Hippocampal formation (tissue), 2 donors: ENCODE measurements around the gene SALL2.

Source experiments
- DNase-seq, 2 donors: peaks; one replicate each; lab custom pipeline; 2025; lab: John Stamatoyannopoulos, UW

Gene SALL2

GRCh38 chr14:21527318-21527679 is 1.2 kb upstream of the SALL2 start:
- no peak for DNase-seq

DNA sequence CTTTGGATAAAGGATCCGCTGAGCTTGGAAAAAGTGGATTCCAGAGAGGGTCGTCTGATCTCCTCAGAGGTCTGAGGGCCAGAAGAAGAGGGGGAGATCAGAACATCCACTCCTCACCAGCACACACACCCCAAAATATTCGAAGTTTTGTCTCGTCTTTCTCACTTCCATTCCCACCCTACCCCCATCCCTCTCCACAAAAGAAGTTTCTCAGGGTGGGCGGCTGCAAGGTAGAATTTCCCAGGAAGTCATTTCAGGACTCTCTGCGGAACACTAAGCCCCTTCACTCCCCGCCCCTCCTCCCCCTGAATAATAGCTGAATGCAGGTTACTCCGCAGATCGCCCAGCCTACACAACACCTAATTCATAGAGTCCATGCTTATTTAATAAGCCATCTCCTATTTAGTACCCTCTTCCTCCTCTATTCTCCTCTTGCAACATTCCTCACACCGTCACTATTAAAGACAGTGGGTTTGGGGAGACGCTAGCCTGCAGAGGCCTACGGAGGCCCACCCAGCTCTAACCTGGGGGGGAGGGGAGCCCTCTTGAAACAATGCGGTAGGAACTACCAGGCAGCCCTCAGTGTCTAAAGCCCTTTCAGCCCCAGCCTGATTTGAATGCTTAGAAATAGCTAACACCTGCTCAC is 649 bp upstream of the SALL2 start:
- DNase-seq: no peak

DNA sequence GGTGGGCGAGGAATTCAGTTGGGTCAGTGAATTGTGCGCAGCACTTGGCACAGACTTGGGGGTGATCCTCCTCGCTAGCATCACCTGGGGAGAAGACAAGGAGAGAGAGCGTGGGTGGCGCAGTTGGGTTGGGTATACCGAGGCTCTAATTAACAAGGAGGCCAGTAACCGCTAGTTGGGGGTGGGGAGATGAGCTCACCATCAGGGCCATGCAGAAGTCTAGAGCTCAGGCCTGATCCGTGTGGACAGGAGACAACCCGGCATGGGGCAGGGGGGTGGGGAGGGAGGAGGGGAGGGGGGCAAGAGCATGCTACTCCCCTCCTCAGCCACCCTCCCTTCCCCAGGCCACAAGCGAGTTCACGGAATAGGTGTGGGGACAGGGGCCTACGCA is 580 bp downstream of the SALL2 start:
- DNase-seq: no peak

DNA sequence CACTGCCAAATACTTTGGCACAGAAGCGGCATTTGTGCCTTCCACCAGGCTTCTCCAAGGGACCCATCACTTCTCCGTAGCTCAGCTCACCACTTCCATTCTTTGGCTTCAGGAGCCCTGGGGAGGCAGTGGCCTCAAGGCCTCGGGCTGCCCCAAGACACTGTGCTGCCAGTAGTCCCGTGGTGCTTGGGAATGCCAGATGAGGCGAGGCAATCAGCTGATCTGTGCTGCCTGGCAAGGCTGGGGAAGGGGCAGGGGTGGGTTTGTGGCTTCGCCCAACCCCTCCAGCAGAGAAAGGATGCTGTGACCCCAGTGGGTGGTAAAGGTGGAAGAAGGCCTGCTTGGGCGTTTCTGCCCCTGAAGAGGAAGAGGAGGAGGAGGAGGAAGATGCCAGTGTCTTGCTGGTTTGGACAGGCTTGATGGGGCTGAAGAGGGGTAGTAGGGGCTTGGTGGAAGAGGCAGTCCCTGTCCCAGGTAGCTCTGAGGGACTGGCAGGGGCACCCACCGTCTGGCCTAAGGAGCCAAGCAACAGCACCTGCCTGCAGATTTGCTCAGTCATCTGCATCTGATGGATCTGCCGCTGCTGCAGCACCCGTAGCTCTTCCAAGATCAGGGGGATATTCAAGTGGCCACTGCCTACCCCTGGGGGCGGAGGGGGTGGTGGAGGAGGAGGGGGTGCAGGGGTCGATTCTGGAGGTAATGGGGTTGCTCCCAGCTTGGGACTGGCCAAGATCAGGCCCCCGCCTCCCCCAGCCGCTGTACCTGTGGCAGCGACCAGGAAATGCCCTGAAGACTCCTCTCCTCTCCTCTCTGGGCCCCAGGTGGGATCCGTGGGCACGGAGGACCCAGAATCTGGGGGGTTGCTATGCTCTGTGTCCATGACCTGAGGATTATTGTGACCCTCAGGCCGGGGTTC is 1.3 kb downstream of the SALL2 start:
- no peak for DNase-seq

GRCh38 chr14:21523203-21523602 is 2.9 kb downstream of the SALL2 start:
- no peak for DNase-seq

GRCh38 chr14:21521501-21521900 is 4.6 kb downstream of the SALL2 start:
- DNase-seq: no peak

GRCh38 chr14:21520767-21521166 is 5.4 kb downstream of the SALL2 start:
- DNase-seq: no peak

GRCh38 chr14:21518725-21519124 is 7.4 kb downstream of the SALL2 start:
- DNase-seq: no peak

GRCh38 chr14:21514341-21514740 is 11.8 kb downstream of the SALL2 start:
- no peak for DNase-seq

DNA sequence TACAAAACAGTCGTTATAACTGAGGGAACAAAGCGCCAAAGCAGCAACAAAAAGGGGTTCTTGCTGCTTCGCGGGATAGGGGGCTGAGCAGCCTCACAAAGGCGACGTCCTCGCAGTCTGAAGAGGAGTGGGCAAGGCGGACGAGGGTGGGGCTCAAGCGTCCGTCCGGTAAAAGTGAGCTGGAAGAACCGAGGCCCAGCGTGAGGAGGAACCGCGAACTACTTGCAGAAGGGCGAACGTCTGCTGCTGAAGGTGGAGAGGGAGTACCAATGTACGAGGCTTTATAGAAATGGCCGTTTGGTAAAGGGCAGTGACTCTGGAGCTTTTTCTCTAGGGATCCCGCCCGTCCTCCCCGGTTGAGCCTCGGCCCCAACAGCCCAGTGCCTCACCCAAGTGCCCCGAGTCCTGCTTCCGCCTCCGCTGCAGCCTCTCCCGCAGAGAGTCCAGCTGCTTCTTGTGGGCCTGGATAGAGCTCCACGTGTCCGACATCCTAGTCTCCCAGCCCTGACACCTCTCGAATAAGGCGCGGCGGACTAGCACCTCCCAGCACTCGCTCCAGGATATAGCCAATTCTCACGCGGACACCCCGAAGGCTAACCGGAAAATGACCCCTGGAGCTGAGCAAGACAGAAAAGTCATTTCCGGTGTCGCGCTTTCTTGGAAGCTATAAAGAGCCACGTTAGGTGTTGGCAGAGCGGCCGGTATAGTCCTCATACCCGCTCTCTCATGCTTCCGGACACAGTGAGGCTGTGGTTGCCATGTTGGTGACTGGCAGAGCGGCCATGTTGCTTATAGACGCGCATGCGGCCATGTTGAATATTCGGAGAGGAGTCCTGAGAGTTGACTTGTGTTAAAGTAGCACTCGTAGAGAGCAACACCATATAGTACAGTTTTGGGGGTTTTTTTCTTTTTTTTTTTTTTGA is 15.2 kb downstream of the SALL2 start, which contains the start of gene METTL3:
Gene METTL3 (minus strand): TSS at position 606 of the 923 bp plus-strand sequence. CDS start 117 bp downstream, at position 489.
- peak; percentile 97 to 99 for DNase-seq

- DNase-seq: no peak
Observed at GRCh38 chr14:21509432-21510143, 16.6 kb downstream of the SALL2 start.

DNA sequence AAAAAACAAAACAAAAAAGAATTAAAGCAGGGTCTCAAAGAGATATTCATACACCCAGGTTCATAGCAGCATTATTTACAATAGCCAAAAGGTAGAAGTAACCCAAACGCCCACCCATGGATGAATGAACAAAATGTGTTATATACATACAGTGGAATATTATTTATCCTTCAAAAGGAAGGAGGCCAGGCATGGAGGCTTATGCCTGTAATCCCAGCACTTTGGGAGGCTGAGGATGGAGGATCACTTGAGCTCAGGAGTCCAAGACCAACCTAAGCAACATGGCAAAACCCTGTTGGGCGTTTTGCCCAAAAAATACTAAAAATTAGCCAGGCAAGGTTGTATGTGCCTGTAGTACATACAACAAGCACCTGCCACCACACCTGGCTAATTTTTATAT is 19.6 kb downstream of the SALL2 start:
- DNase-seq: no peak

DNA sequence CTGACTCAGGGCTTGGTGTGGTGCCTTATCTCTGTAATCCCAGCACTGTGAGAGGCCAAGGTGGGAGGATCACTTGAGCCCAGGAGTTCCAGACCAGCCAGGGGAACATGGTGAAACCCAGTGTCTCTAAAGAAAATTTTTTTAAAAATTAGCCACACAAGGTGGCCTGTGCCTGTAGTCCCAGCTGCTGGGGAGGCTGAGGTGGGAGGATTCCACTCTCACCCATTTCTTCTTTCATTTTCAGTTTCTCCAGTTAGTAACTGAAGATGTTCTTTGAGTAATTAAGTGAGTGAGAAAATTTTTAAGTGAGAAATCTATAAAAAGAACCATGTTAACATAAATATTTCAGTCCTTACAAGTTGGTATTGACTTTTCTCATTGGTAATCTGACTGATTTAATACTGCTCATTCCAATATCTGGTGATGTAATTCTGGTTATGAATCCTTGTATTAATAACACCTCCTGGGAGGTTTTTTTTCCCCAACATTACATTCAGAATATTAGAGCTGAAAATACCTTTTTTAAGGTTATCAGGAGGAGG is 21.1 kb downstream of the SALL2 start:
- DNase-seq: no peak

DNA sequence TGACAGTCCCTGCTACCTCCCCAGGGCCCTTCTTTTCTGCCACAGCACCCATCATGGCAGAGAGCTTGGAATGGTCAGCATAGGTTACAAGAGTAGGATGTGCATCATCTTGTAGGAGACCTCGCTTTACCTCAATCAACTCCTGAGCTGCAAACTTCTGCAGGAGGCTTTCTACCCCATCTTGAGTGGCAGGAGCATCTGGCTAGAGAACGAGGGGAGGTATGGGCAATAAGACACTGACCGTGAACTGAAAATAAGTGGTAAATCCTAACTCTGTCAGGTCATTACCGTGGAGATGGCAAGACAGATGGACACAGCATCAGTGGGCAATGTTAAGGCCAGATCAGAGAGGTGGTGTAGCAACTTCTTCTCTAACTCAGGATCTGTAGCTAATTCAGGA is 22.8 kb downstream of the SALL2 start:
- DNase-seq: no peak

- DNase-seq: no peak
Observed at GRCh38 chr14:21501568-21501967, 24.6 kb downstream of the SALL2 start.

GRCh38 chr14:21498540-21499526 is 27.3 kb downstream of the SALL2 start:
- peak in 1 of 2 donors; percentile 33 for DNase-seq

DNA sequence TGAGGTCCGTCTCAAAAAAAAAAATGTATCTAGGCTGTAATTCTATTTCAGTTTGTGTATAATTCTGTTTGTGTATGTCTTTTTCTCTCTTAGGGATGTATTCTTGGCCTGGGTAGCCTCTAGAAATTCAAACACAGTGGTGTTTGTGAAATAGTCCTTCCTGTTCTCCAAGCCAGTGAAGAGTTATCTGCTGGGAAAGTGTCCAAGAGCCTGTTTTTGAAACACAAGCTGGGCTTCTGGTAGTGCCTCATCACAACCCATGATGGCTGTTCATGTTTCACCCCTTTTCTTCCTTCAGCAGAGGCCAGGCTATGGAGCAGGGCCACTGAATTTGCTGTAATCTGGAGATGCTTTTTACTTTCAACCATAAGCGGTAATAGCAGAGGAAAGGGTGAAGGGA is 29.7 kb downstream of the SALL2 start:
- no peak for DNase-seq

DNA sequence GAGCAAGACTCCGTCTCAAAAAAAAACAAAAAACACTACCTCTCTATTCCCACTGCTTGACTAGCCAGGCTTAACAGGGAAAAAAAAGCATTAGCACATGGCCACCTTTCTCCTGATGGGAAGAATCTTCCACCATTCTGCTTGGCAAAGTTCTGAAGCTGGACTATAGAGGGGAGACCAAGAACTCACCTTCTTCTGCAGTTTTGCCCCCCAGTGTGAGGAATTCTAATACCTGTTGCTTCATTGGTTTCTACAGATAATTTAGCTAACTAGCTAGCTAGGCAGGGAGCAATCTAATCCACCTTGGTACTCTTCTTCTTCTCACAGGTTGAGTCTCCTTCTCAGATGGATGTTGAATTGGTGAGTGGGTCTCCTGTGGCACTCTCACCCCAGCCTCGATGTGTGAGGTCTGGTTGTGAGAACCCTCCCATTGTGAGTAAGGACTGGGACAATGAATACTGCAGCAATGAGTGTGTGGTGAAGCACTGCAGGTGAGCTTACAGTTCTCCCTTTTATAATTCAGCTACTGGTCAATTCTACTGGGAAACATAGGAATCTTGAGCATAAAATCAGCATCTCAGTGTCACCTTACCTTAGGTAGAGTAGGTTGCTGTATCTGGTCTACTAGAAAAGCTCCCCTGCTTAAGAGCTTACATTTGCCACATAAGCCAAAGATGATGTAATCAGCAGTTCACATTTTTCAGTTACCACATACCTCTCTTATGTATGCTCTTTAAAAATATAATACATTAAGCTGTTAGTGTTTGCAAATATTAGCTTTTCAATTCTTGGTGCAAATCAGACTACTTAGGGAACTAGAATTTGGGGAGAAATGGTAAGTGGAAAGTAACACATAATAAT is 31.0 kb downstream of the SALL2 start:
- no peak for DNase-seq

DNA sequence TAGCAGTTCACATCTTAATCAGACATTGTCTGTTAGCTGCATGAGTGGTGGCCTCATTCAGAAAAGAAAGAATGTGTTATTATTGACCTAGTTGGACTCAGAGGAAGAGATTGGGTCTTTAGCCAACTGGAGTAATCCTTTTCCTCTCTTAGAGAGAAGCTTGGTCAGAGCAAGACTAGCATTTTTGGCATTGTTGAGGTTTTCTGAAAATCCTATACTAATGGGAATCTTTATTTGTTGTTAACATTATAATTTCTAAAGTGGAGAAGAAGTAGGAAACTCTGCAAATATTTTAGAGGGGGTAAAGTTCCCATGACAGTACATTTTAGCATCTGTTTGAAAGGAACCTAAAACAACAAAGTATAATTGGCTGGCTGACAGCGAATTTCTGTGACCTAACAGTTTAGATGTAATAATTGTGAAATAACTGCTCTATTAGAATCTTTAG is 39.5 kb downstream of the SALL2 start:
- DNase-seq: no peak
